PC-9 (cell line): ENCODE results near the gene TNFRSF9. TPM values are rescaled to one million over a fixed set of nuclear protein-coding genes. Genes with fewer than 3 reads are reported as not detected.

ENCODE experiments used
- BruUV-seq: library from RNA; stranded (reverse); fragments of 400-500 nt; replicated peaks from 2 replicates; lab custom pipeline; 2021; lab: Mats Ljungman, UMichigan
- CTCF ChIA-PET: fragments of 300-600 bp; sonication (Branson Sonifier 250); formaldehyde crosslinking; loops from one replicate; lab custom pipeline; 2022; ENCODE audit warnings: antibody characterized with exemption; lab: Charles Lee
- POLR2A ChIA-PET: fragments of 300-600 bp; sonication (Branson Sonifier 250); formaldehyde crosslinking; loops from one replicate; lab custom pipeline; 2022; ENCODE audit warnings: antibody characterized with exemption; ENCODE audit not compliant: unreplicated experiment; lab: Charles Lee
- DNase-seq, 2 experiments: peaks; one replicate each; pipeline versions ENCODE4 v3.0.0 to v3.0.0-alpha.2; 2015 to 2022; ENCODE audit warnings: mixed read lengths in 1 of 2
- H2AFZ ChIP-seq: fragments of 200-600 bp; sonication (generic); 2 replicates; pipeline ENCODE4 v1.8.1; 2017; ENCODE audit warnings: antibody characterized with exemption
- H3F3A ChIP-seq: fragments of 200-600 bp; sonication (generic); 2 replicates; pipeline ENCODE4 v1.8.1; 2017; ENCODE audit warnings: antibody characterized with exemption, mild to moderate bottlenecking, low read depth; ENCODE audit not compliant: insufficient read depth
- H3K27ac ChIP-seq: fragments of 200-600 bp; sonication (generic); 2 replicates; pipeline ENCODE4 v1.6.1; 2016; ENCODE audit warnings: mixed run types
- H3K27me3 ChIP-seq: fragments of 200-600 bp; sonication (generic); 2 replicates; pipeline ENCODE4 v1.6.1; 2016; ENCODE audit warnings: low read depth, mixed run types; ENCODE audit not compliant: insufficient read depth
- H3K36me3 ChIP-seq: fragments of 200-600 bp; sonication (generic); 2 replicates; pipeline ENCODE4 v1.6.1; 2016; ENCODE audit warnings: low read depth, mixed run types
- H3K4me1 ChIP-seq: fragments of 200-600 bp; sonication (generic); replicated peaks from 2 replicates; pipeline ENCODE4 v1.6.1; 2016; ENCODE audit warnings: mixed run types; ENCODE audit not compliant: insufficient read depth
- H3K4me2 ChIP-seq: fragments of 200-600 bp; sonication (generic); 2 replicates; pipeline ENCODE4 v1.6.1; 2017; ENCODE audit warnings: mixed run types
- H3K4me3 ChIP-seq: fragments of 200-600 bp; sonication (generic); 2 replicates; pipeline ENCODE4 v1.6.1; 2016; ENCODE audit warnings: mixed run types
- H3K79me2 ChIP-seq: fragments of 200-600 bp; sonication (generic); 2 replicates; pipeline ENCODE4 v1.6.1; 2017; ENCODE audit warnings: low read depth, mixed run types
- H3K9me2 ChIP-seq: fragments of 200-600 bp; sonication (generic); 2 replicates; pipeline ENCODE4 v1.8.1; 2017; ENCODE audit warnings: mild to moderate bottlenecking; ENCODE audit not compliant: insufficient read depth
- H3K9me3 ChIP-seq: fragments of 200-600 bp; sonication (generic); 2 replicates; pipeline ENCODE4 v1.8.1; 2016; ENCODE audit warnings: low read depth; ENCODE audit not compliant: insufficient read depth
- H4K20me1 ChIP-seq: fragments of 200-600 bp; sonication (generic); 2 replicates; pipeline ENCODE4 v1.8.1; 2017; ENCODE audit not compliant: insufficient read depth
- CTCF ChIP-seq: fragments of 200-600 bp; sonication (generic); conservative IDR thresholded peaks from 2 replicates; pipeline ENCODE4 v1.6.1; 2017; ENCODE audit warnings: mixed run types, antibody characterized with exemption, mild to moderate bottlenecking, moderate library complexity
- EZH2 ChIP-seq: fragments of 200-600 bp; sonication (generic); IDR thresholded peaks from 2 replicates; pipeline ENCODE4 v1.8.0; 2017; ENCODE audit warnings: antibody characterized with exemption, low read depth
- intact Hi-C: fragments of 100-400 bp; cut with micrococcal nuclease; formaldehyde crosslinking; loops from one replicate; pipeline ENCODE4 v1.10.0; 2022; ENCODE audit not compliant: unreplicated experiment
- total RNA-seq: library from RNA; stranded (reverse); gene quantifications from 2 replicates; pipeline ENCODE4 v1.2.3, GENCODE V29; 2021

The TNFRSF9 gene
- total RNA-seq, 1 experiment from 2014 or later: 0.70 TPM

- ChIA-PET CTCF (interaction anchor here (0.7 to 1.0 kb wide), 4 partner anchors 27 to 356 kb away, joined by 3 to 8 read pairs (median 5); no protein-coding TSS in a partner anchor), POLR2A (interaction anchor here (0.5 to 0.7 kb wide), 2 partner anchors 26 to 259 kb away, joined by 3 read pairs; no protein-coding TSS in a partner anchor)
- no peaks in the 10 kb centered on the region for H3K36me3 ChIP-seq
- H3K9me2 ChIP-seq: no peaks in the 10 kb centered on the region
- H3K27me3 ChIP-seq: no peaks in the 10 kb centered on the region
- no peak overlapping the region for H3K4me3 ChIP-seq
- H3F3A ChIP-seq: peaks cover 23% of the 10 kb centered on the region; the same call in 1 of the 2 replicates
- BruUV-seq: no TSS peak
- peak overlapping the region; percentile 69 for H3K27ac ChIP-seq
- peak; percentile 39 to 79 for DNase-seq
- 0 out of 2 replicates have a peak, but pooled peaks cover 4% of the 10 kb centered on the region for H3K79me2 ChIP-seq
- H3K4me2 ChIP-seq: peak overlapping the region; percentile 26; the same call in 1 of the 2 replicates
- H2AFZ ChIP-seq: no peak overlapping the region
- H4K20me1 ChIP-seq: no peaks in the 10 kb centered on the region
- intact Hi-C loops: no loop called here
- H3K9me3 ChIP-seq: no peaks in the 10 kb centered on the region
- TF ChIP-seq EZH2 (no peak), CTCF (no peak)
- H3K4me1 ChIP-seq: peaks cover 17% of the 10 kb centered on the region
Observed at GRCh38 chr1:7988576-7988975, 47.9 kb upstream of the TNFRSF9 start.

- ChIA-PET CTCF (no interaction called here), POLR2A (no interaction called here)
- Histone ChIP-seq H3K36me3 (no peaks in the 10 kb centered on the region; the same call in 1 of the 2 replicates), H4K20me1 (no peaks in the 10 kb centered on the region), H3K9me2 (no peaks in the 10 kb centered on the region), H3K4me2 (no peak overlapping the region), H3K4me3 (no peak overlapping the region), H3K27ac (peak overlapping the region; percentile 69; the same call in 1 of the 2 replicates), H3K27me3 (no peaks in the 10 kb centered on the region), H3K4me1 (peaks cover 21% of the 10 kb centered on the region), H3K9me3 (no peaks in the 10 kb centered on the region), H2AFZ (no peak overlapping the region), H3K79me2 (peaks cover 15% of the 10 kb centered on the region), H3F3A (peaks cover 23% of the 10 kb centered on the region; the same call in 1 of the 2 replicates)
- BruUV-seq: no TSS peak
- TF ChIP-seq EZH2: no peak
- no peak for TF ChIP-seq CTCF
- intact Hi-C loops: no loop called here
- DNase-seq: no peak
Observed at GRCh38 chr1:7987528-7987927, 46.9 kb upstream of the TNFRSF9 start.

- no TSS peak for BruUV-seq
- ChIA-PET POLR2A (no interaction called here), CTCF (interaction anchor here (0.6 kb wide), 1 partner anchor 346 kb away, joined by 3 read pairs; no protein-coding TSS in a partner anchor)
- intact Hi-C loops: no loop called here
- no peaks in the 10 kb centered on the region; the same call in 1 of the 2 replicates for H3K36me3 ChIP-seq
- H3K4me3 ChIP-seq: no peak overlapping the region
- DNase-seq: no peak
- no peak overlapping the region for H3K27ac ChIP-seq
- no peak overlapping the region for H2AFZ ChIP-seq
- H3K9me2 ChIP-seq: no peaks in the 10 kb centered on the region
- TF ChIP-seq CTCF (no peak), EZH2 (no peak)
- no peak overlapping the region for H3K4me2 ChIP-seq
- H3K9me3 ChIP-seq: no peaks in the 10 kb centered on the region
- H3F3A ChIP-seq: peaks cover 23% of the 10 kb centered on the region; the same call in 1 of the 2 replicates
- H3K4me1 ChIP-seq: peaks cover 23% of the 10 kb centered on the region
- H3K27me3 ChIP-seq: no peaks in the 10 kb centered on the region
- H4K20me1 ChIP-seq: no peaks in the 10 kb centered on the region
- H3K79me2 ChIP-seq: peaks cover 16% of the 10 kb centered on the region
Observed at GRCh38 chr1:7985851-7986612, 45.4 kb upstream of the TNFRSF9 start.
